NCI-H2227 (cell line): Measurements from ENCODE around the gene H6PD.

Source experiments
- DNase-seq: peaks from one replicate; lab custom pipeline; 2025; ENCODE audit not compliant: unreplicated experiment; lab: John Stamatoyannopoulos, UW

The H6PD gene

DNA sequence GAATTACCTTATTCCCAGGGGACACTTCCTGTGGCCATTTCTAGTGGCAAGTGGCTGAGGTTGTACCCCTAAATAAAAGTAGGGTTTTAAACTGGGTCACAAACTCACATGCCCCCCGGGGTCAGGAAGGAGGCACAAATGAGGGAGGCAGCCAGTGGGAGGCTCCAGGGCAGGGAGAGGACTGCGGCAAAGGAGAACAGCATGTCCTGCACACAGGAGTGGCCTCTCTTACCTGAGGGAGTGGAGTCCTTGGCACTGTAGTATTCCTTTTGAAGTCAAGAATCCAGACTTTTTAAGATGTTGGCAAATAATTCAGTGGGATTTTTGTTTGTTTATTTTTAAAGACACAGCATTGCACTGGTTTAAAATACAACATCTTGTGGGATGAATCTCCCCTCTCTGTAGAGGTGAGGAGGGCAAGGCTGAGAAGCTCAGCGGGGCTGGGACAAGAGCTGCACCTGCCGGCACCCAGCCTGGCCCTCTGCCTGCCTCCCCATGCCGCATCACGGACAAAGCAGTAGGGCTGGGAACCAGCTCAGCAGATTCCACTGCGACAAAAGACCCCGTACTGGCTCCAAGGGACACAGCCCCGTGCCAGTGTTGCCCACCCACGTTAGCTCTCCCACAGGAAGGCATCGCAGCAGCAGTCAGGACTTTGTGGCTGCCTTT, 80.3 kb downstream of the H6PD start:
- no peak for DNase-seq

DNA sequence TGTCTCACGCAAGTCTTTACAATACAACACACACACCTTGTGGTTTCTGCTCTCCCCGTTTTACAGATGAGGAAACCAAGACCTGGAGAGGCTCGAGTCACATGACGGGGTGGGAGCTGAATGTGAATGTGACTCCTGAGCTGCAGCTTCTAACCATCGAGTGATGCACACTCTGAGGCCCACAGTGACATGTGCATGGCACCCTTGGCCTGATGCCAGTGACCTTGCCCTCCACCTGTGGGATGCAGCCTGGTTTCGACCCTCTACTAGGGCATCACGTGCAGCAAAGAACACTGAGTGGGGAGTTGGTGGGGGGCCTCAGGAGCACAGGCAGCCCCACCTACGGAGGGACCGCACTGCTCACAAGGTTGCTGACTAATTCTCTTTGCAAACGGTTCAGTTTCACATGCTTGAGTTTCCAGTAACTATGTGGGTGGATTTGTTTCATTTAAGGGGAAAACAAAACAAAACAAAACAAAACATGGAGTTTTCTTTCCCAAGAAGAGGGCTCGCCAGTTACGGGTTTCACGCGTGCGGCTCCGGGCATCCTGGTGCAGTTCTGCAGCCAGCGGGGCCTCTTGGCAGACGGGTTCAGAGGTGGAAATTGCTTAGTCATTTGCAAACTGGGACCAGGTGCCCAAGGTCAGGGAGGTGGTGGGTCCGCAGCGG, 81.0 kb downstream of the H6PD start:
- no peak for DNase-seq

GRCh38 chr1:9316080-9316444, 81.5 kb downstream of the H6PD start:
- DNase-seq = no peak

- no peak for DNase-seq
These were observed 81.9 kb downstream of the H6PD start for GRCh38 chr1:9316512-9316911.

- no peak for DNase-seq
These were observed 82.5 kb downstream of the H6PD start for GRCh38 chr1:9317072-9317471.

- no peak for DNase-seq
These were observed 83.2 kb downstream of the H6PD start for GRCh38 chr1:9317591-9318417.

DNA sequence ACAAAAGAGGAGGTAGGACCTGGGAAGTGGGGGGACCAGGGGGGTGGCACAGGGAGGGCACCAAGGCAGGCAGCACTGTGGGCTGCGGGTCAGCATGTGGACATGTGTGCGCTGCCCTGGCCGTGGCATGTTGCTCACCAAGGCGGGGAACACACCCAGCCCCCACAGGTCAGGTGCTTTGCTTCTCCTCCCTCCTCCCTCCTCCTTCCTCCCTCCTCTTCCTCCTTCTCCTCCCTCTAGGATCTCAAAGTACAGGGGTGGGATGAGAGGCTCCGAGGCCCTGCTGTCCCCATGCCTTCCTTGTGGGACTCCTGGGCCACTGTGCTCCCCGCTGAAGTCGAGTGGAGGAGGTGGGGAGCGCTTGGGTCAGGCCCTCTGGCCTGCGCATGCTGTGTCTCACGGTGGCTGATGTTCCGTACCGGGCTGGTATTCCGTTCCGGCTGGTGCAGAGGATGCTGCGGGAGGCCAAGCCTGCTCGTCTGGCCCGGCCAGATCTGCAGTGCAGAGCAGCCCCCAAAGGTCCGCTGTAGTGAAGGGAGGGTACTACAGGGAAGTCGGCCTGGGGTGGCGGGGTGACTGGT, 84.7 kb downstream of the H6PD start:
- no peak for DNase-seq

- DNase-seq = no peak
These were observed 85.4 kb downstream of the H6PD start for GRCh38 chr1:9319789-9320519.
